HuH-7 (cell line): ENCODE results near the gene RBCK1.

Source experiments
- DNase-seq: peaks from one replicate; pipeline ENCODE4 v3.0.0; 2011; ENCODE audit warnings: low spot score

The RBCK1 gene

DNA sequence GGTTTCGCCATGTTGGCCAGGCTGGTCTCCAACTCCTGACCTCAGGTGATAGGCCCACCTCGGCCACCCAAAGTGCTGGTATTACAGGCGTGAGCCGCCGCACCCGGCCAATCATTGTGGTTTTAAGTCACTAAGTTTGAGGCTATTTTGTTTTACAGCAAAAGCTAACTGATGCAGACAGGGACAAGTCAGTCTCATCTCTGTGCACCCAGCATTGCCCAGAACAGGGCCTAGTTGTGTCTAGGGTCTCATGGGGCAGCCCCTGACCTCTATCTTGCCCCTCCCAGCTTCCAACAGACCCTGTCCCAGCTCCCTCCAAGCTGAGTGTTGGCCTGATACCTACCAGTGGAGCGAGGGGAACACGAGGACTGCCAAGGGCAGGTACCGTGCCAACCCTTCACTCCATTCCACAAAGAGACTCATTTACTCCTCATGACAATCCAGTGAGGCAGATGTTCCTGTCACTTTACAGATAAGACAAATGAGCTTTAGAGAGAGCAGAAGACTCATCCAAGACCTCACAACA is 8.9 kb upstream of the RBCK1 start:
- DNase-seq, result no peak

- no peak for DNase-seq
Measured at GRCh38 chr20:400128-400453, 8.0 kb upstream of the RBCK1 start.

- no peak for DNase-seq
Measured at GRCh38 chr20:400454-401275, 7.4 kb upstream of the RBCK1 start.

- DNase-seq, result peak; percentile 88
Measured at GRCh38 chr20:401682-402495, 6.2 kb upstream of the RBCK1 start.

DNA sequence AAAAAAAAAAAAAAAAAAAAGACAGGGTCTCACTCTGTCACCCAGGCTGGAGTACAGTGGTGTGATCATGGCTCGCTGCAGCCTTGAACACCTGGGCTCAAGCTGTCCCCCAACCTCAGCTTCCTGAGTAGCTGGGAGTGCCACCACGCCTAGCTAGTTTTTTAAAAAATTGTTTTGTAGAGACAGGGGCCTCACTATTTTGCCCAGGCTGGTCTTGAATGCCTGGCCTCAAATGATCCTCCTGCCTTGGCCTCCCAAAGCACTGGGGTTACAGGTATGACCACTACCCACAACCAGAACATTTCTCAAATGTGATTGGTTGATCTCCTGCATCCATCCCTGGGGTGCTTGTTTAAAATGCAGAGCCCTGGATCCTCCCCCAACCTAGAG is 5.6 kb upstream of the RBCK1 start:
- no peak for DNase-seq

GRCh38 chr20:402898-403581 is 5.1 kb upstream of the RBCK1 start:
- no peak for DNase-seq

GRCh38 chr20:403582-403957 is 4.5 kb upstream of the RBCK1 start:
- no peak for DNase-seq

- DNase-seq, result no peak
Measured at GRCh38 chr20:404088-404487, 4.0 kb upstream of the RBCK1 start.

DNA sequence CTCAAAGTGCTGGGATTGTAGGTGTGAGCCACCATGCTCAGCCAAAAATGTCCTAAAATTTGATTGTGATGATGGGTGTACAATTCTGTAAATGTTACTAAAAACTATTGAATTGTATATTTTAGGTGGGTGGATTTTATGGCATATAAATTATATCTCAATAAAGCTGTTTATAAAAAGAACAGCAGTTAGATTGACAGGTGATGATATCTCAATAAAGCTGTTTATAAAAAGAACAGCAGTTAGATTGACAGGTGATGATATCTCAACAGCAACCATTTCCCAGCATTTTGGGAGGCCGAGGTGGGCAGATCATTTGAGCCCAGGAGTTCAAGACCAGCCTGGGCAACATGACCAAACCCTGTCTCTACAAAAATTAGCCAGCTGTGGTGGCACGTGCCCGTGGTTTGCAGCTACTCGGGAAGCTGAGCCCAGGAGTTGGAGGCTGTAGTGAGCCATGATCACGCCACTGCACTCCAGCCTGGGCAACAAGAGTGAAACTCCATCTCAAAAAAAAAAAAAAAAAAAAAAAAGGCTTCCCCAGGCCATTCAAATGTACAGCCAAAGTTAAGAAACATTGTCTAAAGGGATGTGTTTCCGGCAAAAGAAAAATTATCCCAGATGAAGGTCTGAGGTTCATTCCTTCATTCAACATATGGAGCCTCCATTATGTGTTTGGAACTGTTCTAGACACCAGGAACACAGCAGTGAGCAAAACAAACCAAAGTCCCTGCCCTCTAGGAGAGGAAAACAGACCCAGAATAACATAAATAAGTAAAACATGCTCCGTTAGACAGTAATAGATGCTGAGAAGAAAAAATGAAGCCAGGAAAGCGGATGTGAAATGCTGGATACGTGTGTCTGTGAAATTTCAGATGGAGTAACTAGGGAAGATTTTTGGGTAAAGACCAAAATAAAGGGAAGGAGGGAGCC is 1.6 kb upstream of the RBCK1 start:
- DNase-seq, result no peak

DNA sequence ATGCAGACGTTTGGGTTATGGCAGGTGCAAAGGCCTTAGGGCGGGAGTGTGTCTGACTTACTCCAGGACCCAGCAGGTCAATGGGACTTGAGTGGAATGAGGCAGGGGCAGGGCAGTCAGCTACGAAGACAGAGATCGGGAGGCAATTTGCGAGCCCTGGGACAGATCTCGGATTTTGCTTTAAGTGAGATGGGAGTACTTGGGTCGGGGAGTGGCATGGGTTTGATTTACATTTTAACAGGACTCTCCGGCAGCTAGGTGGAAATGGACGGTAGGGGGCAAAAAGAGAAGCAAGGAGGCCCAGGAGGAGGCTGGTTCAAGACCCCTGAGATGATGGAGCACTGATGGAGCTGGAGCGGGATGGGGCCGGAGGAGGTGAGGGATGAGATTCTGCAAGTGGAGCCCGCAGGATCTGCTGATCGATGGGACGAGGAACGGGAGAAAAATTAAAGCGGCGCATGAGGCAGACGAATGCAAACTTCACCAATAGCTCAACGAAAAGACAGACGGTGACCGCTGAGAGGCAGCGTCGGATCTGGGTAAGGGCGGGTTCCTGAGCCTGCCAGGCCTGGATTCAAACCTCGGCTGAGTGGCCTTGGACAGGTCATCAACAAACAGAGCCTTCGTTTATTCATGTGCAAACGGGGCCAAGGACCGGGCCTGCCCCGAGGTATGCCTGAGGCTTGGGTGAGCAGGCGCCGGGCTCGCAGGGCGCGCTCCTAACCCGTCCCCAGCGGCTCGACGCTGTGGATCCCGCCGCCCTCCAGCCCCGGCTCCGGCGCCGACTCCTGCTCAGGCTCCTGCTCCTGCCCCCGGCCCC is 756 bp upstream of the RBCK1 start:
- peak; percentile 89 for DNase-seq

DNA sequence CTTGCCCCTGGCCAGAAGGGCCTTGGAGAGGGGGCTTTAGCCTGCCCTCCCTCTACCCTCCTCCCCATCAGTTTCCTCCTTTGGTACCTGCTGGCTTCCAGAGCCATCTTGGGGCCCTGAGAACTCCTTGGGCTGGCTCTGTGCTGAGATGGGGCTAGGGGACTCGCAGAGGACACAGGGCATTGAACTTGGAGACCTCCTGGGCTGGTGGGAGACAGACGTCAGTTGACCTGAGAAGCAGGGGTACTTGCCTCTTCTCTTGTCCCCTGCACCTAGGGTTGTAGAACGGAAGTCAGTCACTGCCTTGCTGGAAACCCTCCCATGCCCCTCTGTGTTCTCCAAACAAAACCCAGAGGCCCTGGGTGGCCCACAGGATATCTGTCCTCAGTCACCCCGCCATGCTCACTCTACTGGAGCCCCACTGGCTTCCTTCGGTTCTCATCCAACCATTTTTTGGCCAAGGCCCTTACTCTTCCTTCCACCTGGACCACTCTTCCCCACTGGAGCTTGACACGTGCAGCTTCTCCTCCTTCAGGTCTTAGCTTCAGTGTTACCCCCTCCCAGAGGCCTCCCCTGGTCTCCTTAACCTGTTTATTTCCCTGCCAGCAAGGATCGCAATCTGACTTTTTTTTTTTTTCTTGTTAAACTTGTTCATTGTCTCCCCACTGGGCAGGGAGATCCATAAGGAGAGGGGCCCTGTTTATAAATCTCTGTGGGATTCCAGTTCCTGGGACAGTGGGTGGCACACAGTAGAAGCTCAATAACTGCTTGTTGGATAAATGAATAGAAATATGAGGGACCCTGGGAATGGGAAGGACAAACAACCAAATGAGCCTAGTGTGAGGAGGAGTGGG is 971 bp downstream of the RBCK1 start:
- no peak for DNase-seq

DNA sequence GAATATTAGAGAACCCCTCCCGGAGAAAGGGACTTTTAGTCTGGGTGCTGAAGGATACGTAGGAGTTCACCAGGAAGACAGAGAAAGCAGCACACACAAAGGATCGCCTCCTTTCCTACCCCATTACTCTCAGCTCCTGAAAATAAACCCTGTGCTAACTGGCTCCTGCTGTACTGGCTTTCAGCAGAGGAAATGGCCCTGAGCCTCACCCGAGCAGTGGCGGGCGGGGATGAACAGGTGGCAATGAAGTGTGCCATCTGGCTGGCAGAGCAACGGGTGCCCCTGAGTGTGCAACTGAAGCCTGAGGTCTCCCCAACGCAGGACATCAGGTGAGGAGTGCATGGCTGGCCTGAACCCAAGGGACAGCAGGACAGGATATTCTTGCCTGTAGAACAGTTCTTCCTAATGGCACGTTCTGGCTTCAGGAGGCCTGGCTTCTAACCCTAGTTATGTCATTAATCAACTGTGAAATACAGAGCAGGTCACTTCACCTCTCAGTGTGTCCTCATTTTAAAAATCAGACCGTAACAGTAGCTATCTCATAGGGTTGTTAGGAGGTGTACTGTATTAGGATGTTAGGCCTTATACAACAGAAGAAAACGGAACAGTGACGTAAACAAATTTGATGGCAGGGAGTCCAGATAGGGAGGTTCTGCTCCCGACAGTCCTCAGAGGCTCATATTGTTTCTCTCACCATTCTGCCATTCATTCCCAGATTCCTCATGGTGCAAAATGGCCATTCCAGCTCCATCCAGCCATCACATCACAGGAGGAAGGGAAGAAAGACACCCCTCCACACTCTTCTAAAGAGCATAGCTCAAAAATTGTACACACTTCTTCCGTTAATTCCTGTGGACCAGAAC is 1.8 kb downstream of the RBCK1 start:
- DNase-seq, result no peak

DNA sequence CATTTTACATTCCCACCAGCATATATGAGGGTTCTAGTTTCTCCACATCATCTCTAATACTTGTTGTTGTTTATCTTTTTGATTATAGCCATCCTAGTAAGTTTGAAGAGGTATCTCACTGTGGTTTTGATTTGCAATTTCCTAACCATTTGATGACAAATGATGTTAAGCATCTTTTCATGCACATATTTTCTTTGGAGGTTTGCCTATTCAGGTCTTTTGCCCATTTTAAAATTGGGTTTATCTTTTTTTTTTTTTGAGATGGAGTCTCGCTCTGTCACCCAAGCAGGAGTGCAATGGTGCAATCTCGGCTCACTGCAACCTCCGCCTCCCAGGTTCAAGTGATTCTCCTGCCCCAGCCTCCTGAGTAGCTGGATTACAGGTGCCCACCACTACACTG is 4.0 kb downstream of the RBCK1 start:
- no peak for DNase-seq

GRCh38 chr20:414161-414560 is 6.1 kb downstream of the RBCK1 start:
- no peak for DNase-seq

GRCh38 chr20:415820-416322 is 7.8 kb downstream of the RBCK1 start:
- DNase-seq, result no peak

- no peak for DNase-seq
Measured at GRCh38 chr20:416950-417800, 9.1 kb downstream of the RBCK1 start.

GRCh38 chr20:417801-418342 is 9.8 kb downstream of the RBCK1 start:
- DNase-seq, result no peak
